Measurements from ENCODE around the gene QKI.

Gene QKI

GRCh38 chr6:163490826-163491577 lies 76.5 kb downstream of the QKI start:
- DNase-seq: no peak

DNA sequence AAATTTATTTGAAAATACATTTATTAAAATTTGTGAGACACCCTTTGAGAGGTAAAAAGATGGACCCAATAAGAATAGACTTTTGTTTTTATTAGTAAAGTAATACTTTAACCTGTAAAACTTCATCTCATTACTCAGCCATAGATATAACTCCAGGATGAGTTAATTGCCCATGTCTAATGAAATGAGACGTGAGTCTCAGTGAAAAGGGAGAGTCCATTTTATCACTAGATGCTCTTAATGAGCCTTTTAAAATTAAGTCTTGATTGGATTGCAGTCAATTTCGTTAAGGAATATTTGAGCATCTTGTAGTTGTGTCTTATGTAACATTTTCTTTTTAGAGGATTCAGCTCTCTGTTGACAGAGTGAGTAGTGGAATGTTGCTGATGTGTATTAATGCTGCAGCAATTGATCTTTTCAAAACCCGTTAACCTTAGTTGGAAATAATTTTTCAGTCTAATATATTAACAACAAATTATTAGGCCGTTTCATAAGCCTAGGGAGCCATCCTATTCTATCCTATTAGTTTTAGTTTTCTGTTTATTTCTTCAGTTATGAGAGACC lies 77.3 kb downstream of the QKI start:
- no peak for DNase-seq

GRCh38 chr6:163494279-163494727 lies 79.8 kb downstream of the QKI start:
- no peak for DNase-seq

GRCh38 chr6:163496205-163496604 lies 81.7 kb downstream of the QKI start:
- no peak for DNase-seq

DNA sequence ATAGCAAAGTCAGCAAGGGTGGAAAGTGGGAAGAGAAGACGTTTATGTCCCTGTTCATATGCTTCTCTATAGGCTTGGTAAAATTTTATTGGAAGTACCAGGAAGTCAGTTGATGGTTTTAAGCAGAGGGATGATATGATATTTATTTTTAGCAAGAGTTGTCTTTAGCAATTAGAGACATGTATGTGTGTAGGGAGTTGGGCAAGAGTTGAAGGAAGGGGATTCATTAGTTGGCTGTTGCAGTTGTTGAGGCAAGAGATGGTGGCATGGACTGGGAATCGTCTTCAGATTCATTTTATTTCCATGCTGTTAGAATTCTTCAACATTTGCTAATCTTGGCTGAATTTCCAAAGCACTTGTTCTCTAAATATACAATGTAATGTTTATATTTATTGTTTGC lies 85.6 kb downstream of the QKI start:
- DNase-seq: no peak

DNA sequence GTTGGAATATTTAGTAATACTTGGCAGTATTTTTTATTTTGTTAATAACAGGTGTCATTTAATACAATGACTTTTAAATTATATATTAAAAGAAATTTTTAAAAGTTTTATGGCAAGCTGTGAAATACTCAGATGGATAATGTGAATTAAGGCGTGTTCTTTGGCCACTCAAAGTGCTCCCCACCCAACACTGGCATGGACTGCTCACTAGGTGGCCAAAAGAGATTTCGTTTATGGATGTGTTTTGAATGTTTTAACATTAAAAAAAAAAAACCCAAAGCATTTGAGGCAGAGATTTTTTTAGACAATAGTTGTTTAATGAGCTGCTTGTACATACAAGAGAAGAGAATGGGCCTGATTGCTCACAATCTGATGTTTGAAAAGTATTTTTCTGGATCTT lies 86.5 kb downstream of the QKI start:
- DNase-seq: no peak

- no peak for DNase-seq
Measured at GRCh38 chr6:163501439-163501838, 86.9 kb downstream of the QKI start.

- DNase-seq: no peak
Measured at GRCh38 chr6:163504984-163505640, 90.6 kb downstream of the QKI start.

DNA sequence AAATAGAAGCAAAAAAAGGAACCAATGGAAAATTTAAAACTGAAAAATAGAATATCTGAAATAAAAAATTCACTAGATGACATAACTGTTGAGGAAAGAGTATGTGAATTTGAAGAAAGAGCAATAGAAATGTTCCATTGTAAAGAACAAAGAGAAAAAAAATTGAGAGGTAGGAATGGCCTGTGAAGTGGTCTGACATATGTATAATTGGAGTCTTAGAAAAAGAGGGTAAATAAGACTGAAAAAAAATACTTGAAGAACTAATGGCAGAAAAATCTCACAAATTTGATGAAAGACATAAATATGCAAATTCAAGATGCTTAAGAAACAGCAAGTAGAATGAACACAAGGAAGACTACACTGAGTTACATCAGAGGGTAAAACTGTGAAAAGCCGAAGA lies 93.4 kb downstream of the QKI start:
- no peak for DNase-seq

GRCh38 chr6:163513003-163513402 lies 98.5 kb downstream of the QKI start:
- DNase-seq: no peak

DNA sequence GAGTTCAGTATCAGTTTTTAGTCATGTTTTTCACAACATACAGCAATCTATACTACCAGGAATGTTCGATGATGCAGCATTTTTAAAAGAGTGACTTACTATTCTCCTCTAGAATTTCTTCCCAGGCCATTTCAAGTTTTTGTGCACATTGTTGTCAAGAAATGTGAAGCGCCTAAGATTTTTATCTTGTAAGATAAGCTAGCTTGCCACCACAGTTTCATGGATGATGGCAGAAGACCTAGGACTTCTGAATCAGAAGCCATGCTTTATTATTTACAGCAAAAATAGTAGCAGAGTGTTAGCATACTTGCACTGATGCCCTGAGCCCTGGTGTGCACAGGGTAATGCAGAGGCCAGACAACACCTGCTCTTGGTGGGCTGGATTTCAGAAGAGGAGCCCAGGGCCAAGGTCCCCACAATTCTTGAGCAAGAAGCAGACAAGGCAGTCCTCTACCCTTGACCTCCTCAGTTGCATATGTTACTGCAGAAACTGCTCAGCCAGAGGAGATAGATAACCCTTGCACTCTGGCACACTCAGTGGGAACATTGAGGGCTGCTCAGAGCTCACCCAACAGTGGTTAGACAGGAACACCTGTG lies 99.2 kb downstream of the QKI start:
- DNase-seq: no peak

- no peak for DNase-seq
Measured at GRCh38 chr6:163516908-163517307, 102.4 kb downstream of the QKI start.

DNA sequence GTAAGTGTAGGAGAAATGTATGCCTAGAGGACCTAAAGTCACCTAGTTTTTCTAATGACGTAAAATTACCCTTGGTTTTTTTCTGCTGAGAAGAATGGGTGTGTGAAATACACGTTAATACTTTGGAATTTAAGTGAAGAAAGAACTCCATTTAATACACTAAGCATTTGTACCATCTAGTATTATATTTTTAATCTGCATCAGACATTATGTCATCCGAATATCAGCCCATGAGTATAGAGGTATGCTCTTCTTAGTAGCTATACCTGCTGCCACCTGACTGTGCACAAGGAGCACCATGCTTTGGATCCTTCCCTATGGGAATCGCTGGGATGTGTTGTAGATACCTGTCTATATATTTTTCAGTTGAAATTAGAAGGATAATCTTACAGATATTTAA lies 106.4 kb downstream of the QKI start:
- no peak for DNase-seq

- no peak for DNase-seq
Measured at GRCh38 chr6:163522033-163522432, 107.5 kb downstream of the QKI start.

DNA sequence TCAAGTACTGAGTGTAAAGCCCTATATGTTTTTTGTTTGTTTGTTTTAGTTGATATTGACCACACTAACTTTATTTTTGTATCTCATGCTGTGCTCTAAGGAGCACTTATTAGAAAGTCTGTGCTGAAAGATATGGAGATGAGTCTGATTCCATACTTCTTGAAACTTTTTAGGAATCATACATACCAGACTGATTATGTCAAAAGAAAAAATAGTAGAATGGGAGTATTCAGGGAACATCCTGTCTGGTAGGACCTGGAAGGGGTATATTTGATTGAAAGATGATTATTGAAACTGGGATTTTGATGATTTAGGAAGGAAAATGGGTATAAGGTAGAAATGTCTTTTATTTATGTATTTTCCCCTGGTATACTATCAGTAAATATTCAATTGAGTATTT lies 111.4 kb downstream of the QKI start:
- no peak for DNase-seq

GRCh38 chr6:163526346-163526745 lies 111.8 kb downstream of the QKI start:
- DNase-seq: no peak

GRCh38 chr6:163527291-163527690 lies 112.8 kb downstream of the QKI start:
- no peak for DNase-seq

DNA sequence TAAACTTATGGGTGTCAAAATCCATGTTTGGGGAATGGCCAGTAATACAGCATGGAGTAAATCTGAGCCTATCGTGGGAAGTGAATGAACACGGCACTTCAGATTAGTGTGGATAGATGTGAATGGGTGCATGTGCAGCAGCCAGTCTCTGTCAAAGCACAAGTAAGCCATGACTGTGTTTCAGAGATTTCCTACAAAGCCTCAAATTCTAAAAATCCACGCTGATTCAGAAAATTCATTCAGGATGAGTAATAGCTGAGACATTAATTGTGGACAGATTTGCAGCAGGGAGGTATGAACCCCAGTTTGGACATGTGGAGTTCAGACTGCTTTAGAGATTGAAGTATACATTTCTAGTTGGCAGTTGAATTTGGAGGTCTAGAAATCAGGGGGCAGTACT lies 115.1 kb downstream of the QKI start:
- DNase-seq: no peak

DNA sequence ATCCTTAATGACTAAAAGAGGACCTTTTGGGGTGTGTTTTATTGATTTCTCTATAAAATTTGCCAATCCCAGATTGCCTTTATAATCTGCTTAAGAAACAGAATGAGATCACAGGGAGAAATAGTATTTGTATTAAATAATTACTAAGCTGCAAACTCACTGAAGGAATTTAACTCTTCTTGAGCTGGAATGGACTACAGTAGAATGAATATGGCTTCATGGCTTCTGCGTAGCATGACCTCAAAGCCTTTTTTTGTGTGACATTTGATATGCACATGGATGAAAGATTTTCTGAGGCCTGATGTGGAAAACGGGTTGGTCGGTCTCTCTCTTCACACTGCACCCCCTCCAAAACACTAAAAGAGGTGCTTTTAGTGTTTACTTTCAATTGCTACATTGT lies 115.9 kb downstream of the QKI start:
- DNase-seq: no peak

DNA sequence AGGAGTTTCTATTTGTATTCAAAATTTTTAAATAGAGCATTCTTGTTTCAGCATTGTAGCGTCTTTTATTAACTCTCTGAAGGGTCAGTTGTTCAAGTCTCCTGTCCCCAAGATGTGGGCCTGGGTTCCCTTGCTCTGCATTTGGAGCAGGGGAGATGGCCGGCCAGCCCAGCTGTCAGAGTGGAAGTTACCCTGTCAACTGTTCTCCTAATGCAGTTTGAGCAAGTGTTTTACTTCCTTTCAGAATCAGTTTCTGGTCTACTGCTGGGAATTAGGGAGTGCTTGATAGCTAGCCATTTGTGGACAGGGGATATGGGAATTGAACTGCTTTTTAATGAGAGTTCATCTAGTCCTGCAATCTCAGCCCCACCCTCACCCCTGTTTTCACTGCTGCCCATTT lies 116.6 kb downstream of the QKI start:
- DNase-seq: no peak

GRCh38 chr6:163532526-163533078 lies 118.1 kb downstream of the QKI start:
- no peak for DNase-seq

DNA sequence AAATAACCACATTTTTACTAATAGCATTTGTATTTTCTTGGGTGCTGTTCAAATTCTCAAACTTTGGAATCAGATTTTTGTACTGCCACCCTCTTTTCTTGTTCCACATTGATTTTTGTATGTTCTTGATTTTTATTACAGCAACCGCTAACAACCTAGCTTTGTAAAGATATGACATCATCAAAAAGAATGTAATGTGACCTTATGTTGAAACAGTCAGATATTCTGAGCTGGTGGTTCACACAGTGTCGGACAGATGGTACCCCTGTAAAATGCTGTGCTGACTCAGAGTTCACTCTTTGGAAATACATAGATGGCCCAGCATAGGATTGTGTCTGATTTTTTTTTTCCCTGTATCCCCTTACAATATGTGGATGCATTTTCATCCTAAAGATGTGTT lies 118.9 kb downstream of the QKI start:
- DNase-seq: peak; percentile 52

GRCh38 chr6:163536770-163537169 lies 122.3 kb downstream of the QKI start:
- no peak for DNase-seq

GRCh38 chr6:163538331-163538730 lies 123.8 kb downstream of the QKI start:
- no peak for DNase-seq

Measured in SHP77 treated with DMSO at 0.1 percent for 48 hours (cell line).